ENCODE measurements around the gene TADA2A.
A peak's percentile ranks its signal among the peaks of the same experiment; 100 is the strongest.

TADA2A gene

GRCh38 chr17:37406635-37407461 lies at the start of gene TADA2A, which contains the start of gene ACACA:
Gene TADA2A (plus strand): TSS chr17:37406886. CDS start chr17:37411366, 4,480 bp downstream.
Gene ACACA (minus strand): TSS chr17:37406836. CDS start chr17:37406299, 537 bp downstream.
- TF ChIP-seq CTCF (IDR thresholded peaks at IDR 0.05; ENCODE audit: low read depth, low read length) = no peak
- in situ Hi-C loops (cut with HindIII; ENCODE audit: low sequenced_read_pairs) = no loop called here
- peak; percentile 76 for DNase-seq (ENCODE audit: low read depth, low spot score)
- peak within 1 kb of the TSS; percentile 76 for H3K4me3 ChIP-seq (ENCODE audit: low read depth, low read length)

- peak; percentile 62 for DNase-seq (ENCODE audit: low read depth, low spot score)
- H3K4me3 ChIP-seq (ENCODE audit: low read depth, low read length) = peak overlapping the region; percentile 92
- no peak for TF ChIP-seq CTCF (IDR thresholded peaks at IDR 0.05; ENCODE audit: low read depth, low read length)
- in situ Hi-C loops (cut with HindIII; ENCODE audit: low sequenced_read_pairs) = no loop called here
These were observed 48.4 kb upstream of the TADA2A start for GRCh38 chr17:37358098-37358829.

GRCh38 chr17:37358830-37359681 lies 47.6 kb upstream of the TADA2A start:
- peak; percentile 96 for DNase-seq (ENCODE audit: low read depth, low spot score)
- in situ Hi-C loops (cut with HindIII; ENCODE audit: low sequenced_read_pairs) = no loop called here
- H3K4me3 ChIP-seq (ENCODE audit: low read depth, low read length) = peak overlapping the region; percentile 92
- no peak for TF ChIP-seq CTCF (IDR thresholded peaks at IDR 0.05; ENCODE audit: low read depth, low read length)

- peak overlapping the region; percentile 47 for H3K4me3 ChIP-seq (ENCODE audit: low read depth, low read length)
- no peak for TF ChIP-seq CTCF (IDR thresholded peaks at IDR 0.05; ENCODE audit: low read depth, low read length)
- no peak for DNase-seq (ENCODE audit: low read depth, low spot score)
- in situ Hi-C loops (cut with HindIII; ENCODE audit: low sequenced_read_pairs) = no loop called here
These were observed 47.0 kb upstream of the TADA2A start for GRCh38 chr17:37359682-37360188.

- TF ChIP-seq CTCF (IDR thresholded peaks at IDR 0.05; ENCODE audit: low read depth, low read length) = no peak
- no peak overlapping the region for H3K4me3 ChIP-seq (ENCODE audit: low read depth, low read length)
- in situ Hi-C loops (cut with HindIII; ENCODE audit: low sequenced_read_pairs) = no loop called here
- DNase-seq (ENCODE audit: low read depth, low spot score) = no peak
These were observed 46.1 kb upstream of the TADA2A start for GRCh38 chr17:37360632-37361031.

GRCh38 chr17:37361543-37361942 lies 45.1 kb upstream of the TADA2A start:
- no peak overlapping the region for H3K4me3 ChIP-seq (ENCODE audit: low read depth, low read length)
- in situ Hi-C loops (cut with HindIII; ENCODE audit: low sequenced_read_pairs) = no loop called here
- DNase-seq (ENCODE audit: low read depth, low spot score) = no peak
- TF ChIP-seq CTCF (IDR thresholded peaks at IDR 0.05; ENCODE audit: low read depth, low read length) = no peak

All from astrocyte of the spinal cord (primary cell).